ENCODE data around the gene PPM1E.
"Not testable (repeated sequence)": the region's sequence is repeated elsewhere in the genome, so short reads cannot be mapped to it uniquely, and the experiment has no call there.

Gene PPM1E

GRCh38 chr17:58788199-58788598, 32.5 kb downstream of the PPM1E start:
- H3K36me3 ChIP-seq (ENCODE audit: insufficient read depth, low read length), result no peaks in the 10 kb centered on the region
- H3K9ac ChIP-seq (ENCODE audit: insufficient read length), result no peak overlapping the region
- TF ChIP-seq POLR2AphosphoS5 (IDR thresholded peaks at IDR 0.05; ENCODE audit: borderline replicate concordance, low read depth, low read length) (no peak), EZH2 (IDR thresholded peaks at IDR 0.05) (no peak), FOXP2 (optimal IDR thresholded peaks at IDR 0.05; ENCODE audit: control extremely low read depth, extremely low read length, insufficient read depth) (no peak)
- no peak for DNase-seq (ENCODE audit: low read depth, low spot score)
- no peak overlapping the region for H3K27ac ChIP-seq
- no peaks in the 10 kb centered on the region for H3K9me3 ChIP-seq (ENCODE audit: low read depth, low read length)
- H3K4me3 ChIP-seq, result no peak overlapping the region

DNA sequence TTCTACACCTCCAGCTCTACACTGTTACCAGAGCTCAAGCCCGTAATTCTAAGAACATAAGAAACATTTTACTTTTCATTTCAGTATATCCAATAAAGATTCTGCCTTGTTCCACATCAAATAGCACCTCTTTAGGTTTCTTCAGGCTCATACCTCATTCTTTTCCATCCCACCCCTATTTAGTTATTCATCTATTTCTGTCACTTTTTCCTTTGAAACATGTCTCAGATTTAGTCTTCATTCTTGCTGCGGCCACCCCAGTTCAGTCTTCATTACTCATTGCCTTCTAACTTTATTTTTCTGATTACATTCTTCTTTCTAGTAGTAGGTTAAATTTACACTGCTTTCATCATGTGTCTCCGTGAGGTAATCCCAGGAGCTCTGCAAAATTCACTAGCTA, 33.5 kb downstream of the PPM1E start:
- Histone ChIP-seq H3K27ac (no peak overlapping the region), H3K9me3 (ENCODE audit: low read depth, low read length) (no peaks in the 10 kb centered on the region), H3K9ac (ENCODE audit: insufficient read length) (no peak overlapping the region), H3K4me3 (no peak overlapping the region), H3K36me3 (ENCODE audit: insufficient read depth, low read length) (no peaks in the 10 kb centered on the region)
- no peak for DNase-seq (ENCODE audit: low read depth, low spot score)
- TF ChIP-seq FOXP2 (optimal IDR thresholded peaks at IDR 0.05; ENCODE audit: control extremely low read depth, extremely low read length, insufficient read depth) (no peak), EZH2 (IDR thresholded peaks at IDR 0.05) (no peak), POLR2AphosphoS5 (IDR thresholded peaks at IDR 0.05; ENCODE audit: borderline replicate concordance, low read depth, low read length) (no peak)

DNA sequence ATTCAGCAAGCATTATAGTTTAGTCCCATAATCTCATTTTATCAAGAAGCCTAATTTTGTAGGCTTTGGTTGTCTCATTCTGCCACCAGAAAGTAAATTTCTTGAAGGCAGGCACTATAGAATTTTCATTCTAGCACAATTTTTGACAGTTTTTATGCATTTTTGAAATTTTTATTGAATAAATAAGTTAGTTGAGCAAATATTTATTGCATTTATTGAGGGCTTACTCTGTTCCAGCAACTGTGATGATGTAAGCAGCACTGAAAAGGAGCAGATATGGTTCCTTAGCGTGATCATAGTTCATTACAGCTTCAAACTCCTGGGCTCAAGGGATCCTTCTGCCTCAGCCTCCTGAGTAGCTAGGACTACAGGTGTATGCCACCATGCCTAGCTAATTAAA, 34.2 kb downstream of the PPM1E start:
- Histone ChIP-seq H3K9me3 (ENCODE audit: low read depth, low read length) (no peaks in the 10 kb centered on the region), H3K36me3 (ENCODE audit: insufficient read depth, low read length) (no peaks in the 10 kb centered on the region), H3K9ac (ENCODE audit: insufficient read length) (no peak overlapping the region), H3K27ac (no peak overlapping the region), H3K4me3 (no peak overlapping the region)
- no peak for TF ChIP-seq FOXP2 (optimal IDR thresholded peaks at IDR 0.05; ENCODE audit: control extremely low read depth, extremely low read length, insufficient read depth)
- no peak for TF ChIP-seq EZH2 (IDR thresholded peaks at IDR 0.05)
- TF ChIP-seq POLR2AphosphoS5 (IDR thresholded peaks at IDR 0.05; ENCODE audit: borderline replicate concordance, low read depth, low read length), result no peak
- DNase-seq (ENCODE audit: low read depth, low spot score), result no peak

- not testable (repeated sequence) for H3K4me3 ChIP-seq; DNase-seq (ENCODE audit: low read depth, low spot score); H3K9ac ChIP-seq (ENCODE audit: insufficient read length); H3K9me3 ChIP-seq (ENCODE audit: low read depth, low read length); H3K36me3 ChIP-seq (ENCODE audit: insufficient read depth, low read length); H3K27ac ChIP-seq
Measured at GRCh38 chr17:58794508-58794907, 38.9 kb downstream of the PPM1E start.

DNA sequence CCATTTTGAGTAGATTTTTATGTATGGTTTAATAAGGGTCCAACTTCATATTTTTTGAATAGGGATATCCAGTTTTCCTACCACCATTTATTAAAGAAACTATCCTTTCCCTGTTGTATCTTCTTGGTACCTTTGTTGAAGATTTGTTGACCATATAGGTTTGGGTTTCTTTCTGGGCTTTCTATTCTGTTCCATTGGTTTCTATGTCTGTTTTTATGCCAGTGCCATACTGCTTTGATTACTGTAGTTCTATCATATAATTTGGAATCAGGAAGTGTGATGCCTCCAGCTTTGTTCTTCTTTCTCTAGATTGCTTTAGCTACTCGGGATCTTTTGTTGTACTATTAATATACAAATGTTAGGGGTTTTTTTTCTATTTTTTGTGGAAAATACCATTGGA, 46.5 kb downstream of the PPM1E start:
- Histone ChIP-seq H3K36me3 (ENCODE audit: insufficient read depth, low read length) (no peaks in the 10 kb centered on the region), H3K9ac (ENCODE audit: insufficient read length) (no peak overlapping the region), H3K9me3 (ENCODE audit: low read depth, low read length) (no peaks in the 10 kb centered on the region), H3K4me3 (no peak overlapping the region), H3K27ac (no peak overlapping the region)
- no peak for DNase-seq (ENCODE audit: low read depth, low spot score)
- TF ChIP-seq EZH2 (IDR thresholded peaks at IDR 0.05) (no peak), POLR2AphosphoS5 (IDR thresholded peaks at IDR 0.05; ENCODE audit: borderline replicate concordance, low read depth, low read length) (no peak), FOXP2 (optimal IDR thresholded peaks at IDR 0.05; ENCODE audit: control extremely low read depth, extremely low read length, insufficient read depth) (no peak)

GRCh38 chr17:58806046-58806445, 50.4 kb downstream of the PPM1E start:
- Histone ChIP-seq H3K4me3 (no peak overlapping the region), H3K27ac (no peak overlapping the region), H3K9me3 (ENCODE audit: low read depth, low read length) (no peaks in the 10 kb centered on the region), H3K9ac (ENCODE audit: insufficient read length) (no peak overlapping the region), H3K36me3 (ENCODE audit: insufficient read depth, low read length) (no peaks in the 10 kb centered on the region)
- TF ChIP-seq EZH2 (IDR thresholded peaks at IDR 0.05), result no peak
- TF ChIP-seq POLR2AphosphoS5 (IDR thresholded peaks at IDR 0.05; ENCODE audit: borderline replicate concordance, low read depth, low read length), result no peak
- no peak for TF ChIP-seq FOXP2 (optimal IDR thresholded peaks at IDR 0.05; ENCODE audit: control extremely low read depth, extremely low read length, insufficient read depth)
- DNase-seq (ENCODE audit: low read depth, low spot score), result no peak

DNA sequence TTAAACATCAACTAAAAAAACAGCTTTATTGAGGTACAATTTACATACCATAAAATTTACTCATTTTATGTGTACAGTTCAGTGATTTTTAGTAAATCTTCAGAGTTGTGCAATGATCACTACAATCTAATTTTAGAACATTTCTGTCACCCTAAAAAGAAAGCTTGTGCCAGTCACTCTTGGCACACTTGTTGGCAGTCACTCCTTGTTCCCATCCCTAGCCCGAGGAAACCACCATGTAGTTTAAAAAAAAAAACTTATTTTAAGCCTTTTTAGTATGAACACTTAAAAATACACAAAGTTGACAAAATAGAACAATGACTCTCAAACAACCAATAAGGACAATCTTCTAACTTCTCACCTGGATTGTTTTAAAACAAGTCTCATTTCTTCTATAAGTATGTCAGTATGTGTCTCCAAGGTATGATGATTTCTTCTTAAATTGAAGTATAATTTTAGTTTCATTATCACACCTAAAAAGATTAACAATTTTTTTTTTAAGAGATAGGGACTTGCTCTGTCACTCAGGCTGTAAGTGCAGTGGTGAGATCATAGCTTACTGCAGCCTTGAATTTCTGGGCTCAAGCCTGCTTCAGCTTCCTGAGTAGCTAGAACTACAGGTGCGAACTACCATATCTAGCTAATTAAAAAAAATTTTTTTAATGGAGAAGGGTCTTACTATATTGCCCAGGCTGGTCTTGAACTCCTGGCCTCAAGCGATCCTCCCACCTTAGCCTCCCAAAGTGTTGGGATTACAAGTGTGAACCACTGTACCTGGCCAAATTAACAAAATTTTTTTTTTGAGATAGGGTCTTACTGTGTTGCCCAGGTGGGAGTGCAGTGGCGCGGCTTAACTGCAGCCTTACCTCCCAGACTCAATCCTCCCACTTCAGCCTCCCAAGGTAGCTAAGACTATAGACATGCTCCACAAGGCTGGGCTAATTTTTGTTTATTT, 53.2 kb downstream of the PPM1E start:
- Histone ChIP-seq H3K9me3 (ENCODE audit: low read depth, low read length) (no peaks in the 10 kb centered on the region), H3K4me3 (no peak overlapping the region), H3K9ac (ENCODE audit: insufficient read length) (no peak overlapping the region), H3K36me3 (ENCODE audit: insufficient read depth, low read length) (no peaks in the 10 kb centered on the region), H3K27ac (no peak overlapping the region)
- no peak for DNase-seq (ENCODE audit: low read depth, low spot score)
- TF ChIP-seq FOXP2 (optimal IDR thresholded peaks at IDR 0.05; ENCODE audit: control extremely low read depth, extremely low read length, insufficient read depth) (no peak), EZH2 (IDR thresholded peaks at IDR 0.05) (no peak), POLR2AphosphoS5 (IDR thresholded peaks at IDR 0.05; ENCODE audit: borderline replicate concordance, low read depth, low read length) (no peak)

DNA sequence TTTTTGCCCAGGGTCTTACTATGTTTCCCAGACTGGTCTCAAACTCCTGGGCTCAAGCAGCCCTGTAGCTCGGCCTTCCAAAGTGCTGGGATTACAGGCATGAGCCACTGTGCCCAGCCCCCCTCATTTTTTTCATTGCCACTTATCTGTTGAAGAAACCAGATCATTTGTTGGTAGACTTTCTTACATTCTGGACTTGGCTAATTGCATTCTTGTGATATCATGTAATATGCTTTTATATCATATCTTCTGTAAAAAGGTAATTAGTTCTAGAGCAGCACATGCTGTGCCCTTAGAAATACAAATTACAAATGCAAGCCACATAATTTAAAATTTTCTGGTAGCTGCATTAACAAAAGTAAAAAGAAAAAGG, 53.9 kb downstream of the PPM1E start:
- H3K27ac ChIP-seq, result no peak overlapping the region
- no peak overlapping the region for H3K4me3 ChIP-seq
- no peak for TF ChIP-seq FOXP2 (optimal IDR thresholded peaks at IDR 0.05; ENCODE audit: control extremely low read depth, extremely low read length, insufficient read depth)
- no peak for TF ChIP-seq POLR2AphosphoS5 (IDR thresholded peaks at IDR 0.05; ENCODE audit: borderline replicate concordance, low read depth, low read length)
- no peak for TF ChIP-seq EZH2 (IDR thresholded peaks at IDR 0.05)

GRCh38 chr17:58811290-58811689, 55.6 kb downstream of the PPM1E start:
- Histone ChIP-seq H3K9ac (ENCODE audit: insufficient read length) (no peak overlapping the region), H3K36me3 (ENCODE audit: insufficient read depth, low read length) (no peaks in the 10 kb centered on the region), H3K27ac (no peak overlapping the region), H3K9me3 (ENCODE audit: low read depth, low read length) (no peaks in the 10 kb centered on the region), H3K4me3 (no peak overlapping the region)
- no peak for TF ChIP-seq EZH2 (IDR thresholded peaks at IDR 0.05)
- no peak for TF ChIP-seq FOXP2 (optimal IDR thresholded peaks at IDR 0.05; ENCODE audit: control extremely low read depth, extremely low read length, insufficient read depth)
- TF ChIP-seq POLR2AphosphoS5 (IDR thresholded peaks at IDR 0.05; ENCODE audit: borderline replicate concordance, low read depth, low read length), result no peak
- no peak for DNase-seq (ENCODE audit: low read depth, low spot score)

More for the DNA sequence above, 53.9 kb downstream of the PPM1E start:
- H3K9me3 ChIP-seq (ENCODE audit: low read depth, low read length), result no peaks in the 10 kb centered on the region
- no peak overlapping the region for H3K9ac ChIP-seq (ENCODE audit: insufficient read length)
- DNase-seq (ENCODE audit: low read depth, low spot score), result no peak
- H3K36me3 ChIP-seq (ENCODE audit: insufficient read depth, low read length), result no peaks in the 10 kb centered on the region
